Mesodermal cell (in vitro differentiated cells): ENCODE measurements around the gene C16orf74.

Experiments
- H3K27ac ChIP-seq: 2 replicates; pipeline ENCODE4 v1.7.0; 2013; ENCODE audit warnings: mild to moderate bottlenecking, low read depth, low read length, moderate library complexity; ENCODE audit not compliant: severe bottlenecking
- H3K36me3 ChIP-seq: 2 replicates; pipeline ENCODE4 v1.7.1; 2013; ENCODE audit warnings: mild to moderate bottlenecking, low read length, moderate library complexity; ENCODE audit not compliant: control insufficient read depth, insufficient read depth
- H3K4me1 ChIP-seq: one replicate; pipeline ENCODE4 v1.7.1; 2013; ENCODE audit warnings: mild to moderate bottlenecking, low read length; ENCODE audit not compliant: insufficient read depth, control insufficient read depth, poor library complexity, severe bottlenecking
- H3K4me3 ChIP-seq: 2 replicates; pipeline ENCODE4 v1.7.0; 2013; ENCODE audit warnings: low read length, control low read depth, mild to moderate bottlenecking; ENCODE audit not compliant: insufficient read depth, poor library complexity, severe bottlenecking; ENCODE audit errors: extremely low read depth
- H3K9me3 ChIP-seq: 2 replicates; pipeline ENCODE4 v1.7.1; 2013; ENCODE audit warnings: mild to moderate bottlenecking, low read length, moderate library complexity; ENCODE audit not compliant: control insufficient read depth
- WGBS, 2 experiments: methylation state at CpG; one replicate each; pipeline ENCODE4 v1.1.5; 2013; ENCODE audit warnings: missing lambda C conversion rate in 2 of 2; ENCODE audit not compliant: insufficient coverage in 2 of 2; 5-methylcytosine and 5-hydroxymethylcytosine counted together

C16orf74 gene

GRCh38 chr16:85660843-85661739 lies 89.8 kb downstream of the C16orf74 start:
- 94 to 98% methylated on average over 34 to 41 of the region's 42 CpGs for WGBS, 2 experiments
- peaks cover 59% of the 10 kb centered on the region for H3K36me3 ChIP-seq
- no peak overlapping the region for H3K27ac ChIP-seq

GRCh38 chr16:85659805-85660511 lies 90.9 kb downstream of the C16orf74 start:
- peaks cover 5% of the 10 kb centered on the region for H3K4me1 ChIP-seq
- 62 to 71% methylated on average over 7 to 11 of the region's 12 CpGs for WGBS, 2 experiments
- H3K27ac ChIP-seq = no peak overlapping the region
- H3K9me3 ChIP-seq = no peaks in the 10 kb centered on the region
- peaks cover 56% of the 10 kb centered on the region for H3K36me3 ChIP-seq
- H3K4me3 ChIP-seq = no peak overlapping the region

More at GRCh38 chr16:85660843-85661739, 89.8 kb downstream of the C16orf74 start:
- no peak overlapping the region for H3K4me3 ChIP-seq
- H3K4me1 ChIP-seq = peaks cover 5% of the 10 kb centered on the region
- H3K9me3 ChIP-seq = no peaks in the 10 kb centered on the region

- WGBS, 2 experiments = 90 to 100% methylated on average over 3 to 7 of the region's 8 CpGs
- peaks cover 53% of the 10 kb centered on the region for H3K36me3 ChIP-seq
- H3K4me1 ChIP-seq = peaks cover 5% of the 10 kb centered on the region
Observed at GRCh38 chr16:85659336-85659735, 91.6 kb downstream of the C16orf74 start.

GRCh38 chr16:85658504-85659326 lies 92.2 kb downstream of the C16orf74 start:
- Histone ChIP-seq H3K9me3 (no peaks in the 10 kb centered on the region), H3K4me1 (peaks cover 5% of the 10 kb centered on the region), H3K4me3 (no peak overlapping the region), H3K27ac (no peak overlapping the region), H3K36me3 (peaks cover 52% of the 10 kb centered on the region)
- 93 to 96% methylated on average over 15 to 17 of the region's 18 CpGs for WGBS, 2 experiments

More at GRCh38 chr16:85659336-85659735, 91.6 kb downstream of the C16orf74 start:
- Histone ChIP-seq H3K4me3 (no peak overlapping the region), H3K27ac (no peak overlapping the region), H3K9me3 (no peaks in the 10 kb centered on the region)

GRCh38 chr16:85657996-85658395 lies 92.9 kb downstream of the C16orf74 start:
- Histone ChIP-seq H3K4me1 (peaks cover 7% of the 10 kb centered on the region), H3K4me3 (no peak overlapping the region), H3K27ac (no peak overlapping the region), H3K9me3 (no peaks in the 10 kb centered on the region), H3K36me3 (peaks cover 47% of the 10 kb centered on the region)
- 89 to 91% methylated on average over 3 of the region's 3 CpGs for WGBS, 2 experiments
